ENCODE results near the gene SMTNL1.

SMTNL1 gene

GRCh38 chr11:57597461-57597915 lies 60.1 kb downstream of the SMTNL1 start, which contains the start of gene SERPING1:
Gene SERPING1, plus strand, starts transcription at chr11:57597685. Its CDS starts 586 bp downstream, at chr11:57598271.
- no peak for DNase-seq (ENCODE audit: low read depth)

- DNase-seq (ENCODE audit: low read depth) = no peak
These were observed 60.8 kb downstream of the SMTNL1 start for GRCh38 chr11:57597916-57598830.

GRCh38 chr11:57598831-57599155 lies 61.4 kb downstream of the SMTNL1 start:
- no peak for DNase-seq (ENCODE audit: low read depth)

- no peak for DNase-seq (ENCODE audit: low read depth)
These were observed 62.0 kb downstream of the SMTNL1 start for GRCh38 chr11:57599381-57599780.

All from T-helper 22 cell (primary cell).